HL-60 (cell line): Measurements from ENCODE around the gene CRIP1.

Experiments
- POLR2AphosphoS5 ChIP-seq: IDR thresholded peaks from 2 replicates; pipeline ENCODE4 v1.6.1; 2012; ENCODE audit warnings: low read depth
- SPI1 ChIP-seq: IDR thresholded peaks from 2 replicates; pipeline ENCODE4 v1.6.1; 2012; ENCODE audit warnings: low read depth, mild to moderate bottlenecking, borderline replicate concordance
- TF ChIP-seq, protein P1 (sequence below): IDR thresholded peaks from one replicate; pipeline ENCODE4 v1.5.1; 2011; ENCODE audit warnings: low read length, control low read depth, inconsistent platforms; ENCODE audit not compliant: insufficient read depth

DNA sequence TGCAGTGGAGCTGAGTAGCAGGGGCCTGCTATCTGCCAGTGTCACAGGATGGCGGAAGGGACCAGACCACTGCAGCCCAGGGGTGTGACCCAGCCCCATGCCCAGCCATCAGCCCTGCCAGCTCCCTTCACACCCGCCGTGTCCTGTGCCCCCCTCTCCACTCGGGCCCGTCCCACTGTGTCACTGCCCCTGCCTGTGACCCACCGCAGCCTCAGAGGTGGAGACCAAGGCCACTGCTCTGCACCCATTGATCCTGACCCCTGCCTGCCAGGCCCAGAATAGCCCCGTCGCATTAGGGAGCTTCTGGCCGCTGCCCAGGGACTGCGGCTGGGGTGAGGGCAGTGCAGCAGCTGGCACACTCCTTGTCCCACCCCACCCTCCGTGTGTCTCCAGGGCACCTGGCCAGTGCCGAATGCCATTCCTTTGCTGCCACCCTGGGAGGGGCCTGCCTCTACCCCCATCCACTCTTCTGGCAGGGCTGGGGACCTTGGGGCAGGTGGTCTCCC lies 14.1 kb upstream of the CRIP1 start:
- TF ChIP-seq, protein P1, sequence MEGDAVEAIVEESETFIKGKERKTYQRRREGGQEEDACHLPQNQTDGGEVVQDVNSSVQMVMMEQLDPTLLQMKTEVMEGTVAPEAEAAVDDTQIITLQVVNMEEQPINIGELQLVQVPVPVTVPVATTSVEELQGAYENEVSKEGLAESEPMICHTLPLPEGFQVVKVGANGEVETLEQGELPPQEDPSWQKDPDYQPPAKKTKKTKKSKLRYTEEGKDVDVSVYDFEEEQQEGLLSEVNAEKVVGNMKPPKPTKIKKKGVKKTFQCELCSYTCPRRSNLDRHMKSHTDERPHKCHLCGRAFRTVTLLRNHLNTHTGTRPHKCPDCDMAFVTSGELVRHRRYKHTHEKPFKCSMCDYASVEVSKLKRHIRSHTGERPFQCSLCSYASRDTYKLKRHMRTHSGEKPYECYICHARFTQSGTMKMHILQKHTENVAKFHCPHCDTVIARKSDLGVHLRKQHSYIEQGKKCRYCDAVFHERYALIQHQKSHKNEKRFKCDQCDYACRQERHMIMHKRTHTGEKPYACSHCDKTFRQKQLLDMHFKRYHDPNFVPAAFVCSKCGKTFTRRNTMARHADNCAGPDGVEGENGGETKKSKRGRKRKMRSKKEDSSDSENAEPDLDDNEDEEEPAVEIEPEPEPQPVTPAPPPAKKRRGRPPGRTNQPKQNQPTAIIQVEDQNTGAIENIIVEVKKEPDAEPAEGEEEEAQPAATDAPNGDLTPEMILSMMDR, result no peak
- TF ChIP-seq POLR2AphosphoS5 (no peak), SPI1 (no peak)
